ENCODE measurements around the gene FBLN1. TPM values are rescaled to one million over a fixed set of nuclear protein-coding genes. Genes with fewer than 3 reads are reported as not detected.

Gene FBLN1
- total RNA-seq, 4 donors from 2014 or later = 131 to 349 (median 293) TPM

DNA sequence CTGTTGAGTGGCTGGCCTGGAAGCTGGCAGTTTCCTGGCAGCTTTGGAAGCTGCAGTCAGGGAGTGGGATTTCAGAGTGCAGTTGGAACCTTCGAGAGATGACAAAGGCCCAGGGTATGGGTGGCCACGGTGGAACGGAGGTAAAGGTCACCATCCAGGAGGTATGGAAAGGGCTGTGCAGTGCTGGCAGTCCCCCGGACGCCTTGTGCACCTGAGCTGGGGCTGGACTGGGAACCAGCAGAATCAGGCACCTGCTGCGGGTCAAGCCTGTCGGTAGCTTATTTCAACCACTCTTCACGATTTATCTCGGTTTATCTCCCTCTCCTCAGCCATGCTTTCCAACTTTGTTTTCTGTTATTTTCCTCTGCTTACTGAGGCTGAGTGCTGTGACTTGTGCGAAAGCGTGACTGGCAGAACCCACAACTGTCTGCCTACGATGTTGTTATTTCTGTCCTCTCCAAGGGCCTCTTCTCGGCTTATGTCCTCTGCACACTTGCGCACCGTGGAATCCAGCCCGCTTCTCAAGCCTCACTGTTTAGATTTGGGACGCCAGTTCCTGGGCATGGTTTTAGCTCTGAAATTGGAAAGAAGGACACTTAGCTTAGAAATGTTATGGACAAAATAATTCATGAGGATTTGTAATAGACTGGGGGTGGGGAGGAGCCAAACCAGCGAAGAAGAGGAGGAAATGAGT lies 145.0 kb downstream of the FBLN1 start:
- DNase-seq (ENCODE audit: low spot score) (no peak), ATAC-seq (ENCODE audit: low FRiP score) (no peak)
- no peak for TF ChIP-seq CTCF (IDR thresholded peaks at IDR 0.05)

DNA sequence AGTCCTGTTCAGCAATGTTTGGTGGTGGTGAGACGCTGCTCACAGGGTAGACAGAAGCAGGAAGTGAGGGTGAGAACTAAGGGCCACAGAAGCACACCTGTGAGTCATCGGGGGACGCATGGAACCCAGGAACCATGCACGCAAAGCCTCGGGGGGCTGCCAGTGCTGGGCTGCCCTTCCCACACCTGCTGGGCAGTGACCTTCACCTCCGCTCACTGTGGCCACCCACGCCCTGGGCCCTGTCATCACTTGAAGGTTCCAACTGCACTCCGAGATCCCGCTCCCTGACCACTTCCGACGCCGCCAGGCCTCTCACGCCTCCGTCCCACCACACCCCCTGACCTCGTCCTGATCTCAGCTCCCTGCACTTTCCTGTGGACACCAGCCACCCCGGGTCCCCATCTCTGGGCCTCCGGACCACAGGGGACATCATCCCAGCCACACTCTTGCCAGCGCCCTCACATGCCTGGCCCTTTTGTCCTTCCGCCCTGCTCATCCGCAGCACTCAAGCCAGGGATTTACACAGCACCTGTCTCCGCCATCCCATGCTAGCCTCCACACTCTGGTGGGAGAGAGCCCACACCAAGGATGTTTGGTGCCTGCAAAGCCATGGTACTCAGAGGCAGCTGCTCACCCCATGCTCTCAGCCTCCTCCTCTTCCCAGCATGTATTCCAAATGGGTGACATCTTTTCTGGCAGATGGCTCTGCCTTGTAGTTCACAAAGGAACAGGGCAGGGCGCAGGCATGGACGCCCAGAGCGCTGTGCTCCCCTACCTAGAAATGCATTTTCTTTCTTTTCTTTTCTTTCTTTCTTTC lies 145.8 kb downstream of the FBLN1 start:
- no peak for DNase-seq (ENCODE audit: low spot score)
- TF ChIP-seq CTCF (IDR thresholded peaks at IDR 0.05) = no peak
- no peak for ATAC-seq (ENCODE audit: low FRiP score)

DNA sequence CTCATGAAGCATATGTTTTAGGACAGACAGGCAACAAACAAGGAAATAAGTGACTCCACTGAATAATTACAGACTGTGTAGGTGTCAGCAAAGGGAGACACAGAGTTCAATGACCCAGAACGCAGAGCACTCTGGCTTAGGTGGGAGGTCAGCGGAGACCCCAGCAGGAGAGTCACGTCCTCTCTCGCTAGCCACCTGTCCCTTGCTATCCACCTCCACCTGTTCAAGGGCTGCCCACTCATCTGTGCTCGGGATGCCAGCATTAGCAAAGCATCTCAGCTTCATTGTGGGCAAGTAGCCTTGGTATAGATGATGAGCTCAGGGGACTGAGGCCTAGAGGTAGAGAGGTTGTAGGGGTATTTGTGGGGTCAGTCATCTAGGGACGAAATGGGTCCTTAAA lies 147.1 kb downstream of the FBLN1 start:
- ATAC-seq (ENCODE audit: low FRiP score) = no peak

DNA sequence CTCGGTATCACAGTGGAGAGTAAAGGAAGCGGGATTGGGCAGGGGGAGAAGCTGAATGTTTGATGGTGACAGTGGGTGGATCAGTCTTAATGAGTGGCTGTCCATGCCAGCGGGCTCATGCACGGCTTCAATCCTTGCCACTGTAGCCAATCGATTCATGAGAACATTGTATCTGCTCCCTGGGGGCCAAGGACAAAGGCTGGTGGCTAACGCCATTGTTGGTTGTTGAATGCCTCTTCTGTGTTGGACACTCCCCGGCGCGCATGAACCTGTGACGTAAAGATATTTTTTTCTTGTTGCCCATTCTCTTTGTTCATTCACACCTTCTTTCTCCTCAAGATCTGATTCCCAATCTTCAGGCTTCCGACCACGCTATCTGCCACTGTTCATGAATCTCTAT lies 148.0 kb downstream of the FBLN1 start:
- TF ChIP-seq CTCF (IDR thresholded peaks at IDR 0.05) = no peak
- no peak for DNase-seq (ENCODE audit: low spot score)
- ATAC-seq (ENCODE audit: low FRiP score) = no peak

More for the DNA sequence above, 147.1 kb downstream of the FBLN1 start:
- no peak for TF ChIP-seq CTCF (IDR thresholded peaks at IDR 0.05)
- no peak for DNase-seq (ENCODE audit: low spot score)

Small RNA genes within 50 kb of the gene (small RNA-seq; reads per million reads assigned to genes)
- not detected for gene RNU6-1161P

Other genes starting within 250 kb of the FBLN1 start
- not detected for gene UPK3A, start 217.9 kb upstream of the FBLN1 start, total RNA-seq
- gene FAM118A, start 192.9 kb upstream of the FBLN1 start, total RNA-seq = 10 to 100 TPM; 16.9 to 59.0 (median 33.7) TPM
- not detected for gene SMC1B, start 89.3 kb upstream of the FBLN1 start, total RNA-seq
- gene RIBC2, start 89.2 kb upstream of the FBLN1 start, total RNA-seq = under 1 TPM in 1 of 4 donors, not detected in 3; 0.56 TPM
- gene ATXN10, start 169.0 kb downstream of the FBLN1 start, total RNA-seq = 100 to 1,000 TPM in 3 of 4 donors, 10 to 100 TPM in 1; 80.9 to 127 (median 103) TPM